HUES6 (cell line): Measurements from ENCODE around the gene NELFCD.

ENCODE experiments used
- H3K27ac ChIP-seq: 2 replicates; pipeline ENCODE4 v1.7.0; 2013; ENCODE audit warnings: low read depth, mild to moderate bottlenecking, low read length, inconsistent platforms
- H3K27me3 ChIP-seq: 2 replicates; pipeline ENCODE4 v1.6.1; 2013; ENCODE audit warnings: low read length; ENCODE audit not compliant: control insufficient read depth, insufficient read depth
- H3K36me3 ChIP-seq: 2 replicates; pipeline ENCODE4 v1.6.1; 2013; ENCODE audit warnings: low read length; ENCODE audit not compliant: control insufficient read depth, insufficient read depth
- H3K4me1 ChIP-seq: 2 replicates; pipeline ENCODE4 v1.6.1; 2013; ENCODE audit warnings: low read length; ENCODE audit not compliant: control insufficient read depth, insufficient read depth
- H3K4me3 ChIP-seq: 2 replicates; pipeline ENCODE4 v1.5.1; 2013; ENCODE audit warnings: low read depth, low read length
- H3K9ac ChIP-seq: one replicate; pipeline ENCODE4 v1.6.1; 2013; ENCODE audit warnings: mild to moderate bottlenecking, low read length
- H3K9me3 ChIP-seq: 2 replicates; pipeline ENCODE4 v1.6.1; 2013; ENCODE audit warnings: low read depth, low read length; ENCODE audit not compliant: control insufficient read depth, insufficient read depth

NELFCD gene

DNA sequence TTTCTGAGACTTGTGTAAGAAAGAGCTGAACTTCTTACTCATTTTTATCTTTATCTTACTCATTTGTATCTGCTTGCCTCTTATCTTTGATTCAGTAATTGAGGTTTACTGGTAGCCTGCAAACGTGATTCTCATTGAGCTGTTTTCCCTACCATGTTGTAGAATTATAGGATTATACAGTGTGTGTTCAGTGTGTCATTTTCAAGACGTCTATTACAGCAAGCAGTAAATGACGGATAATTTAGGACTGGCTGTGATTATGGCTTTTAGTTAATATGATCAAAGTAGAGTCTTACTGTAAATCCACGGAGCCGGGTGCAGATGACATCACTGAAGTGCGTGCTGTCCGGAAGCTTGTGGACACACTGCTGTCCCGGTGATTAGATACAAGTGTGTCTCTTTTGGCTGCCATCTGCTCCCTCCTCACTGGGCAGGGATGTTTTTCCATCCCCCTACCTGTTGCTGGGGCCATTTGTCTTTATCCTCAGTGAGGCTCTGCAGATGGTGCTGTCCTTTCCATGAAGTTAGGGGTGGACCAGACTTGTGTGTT, 6.0 kb downstream of the NELFCD start:
- H3K27me3 ChIP-seq, result no peaks in the 10 kb centered on the region
- peaks cover 17% of the 10 kb centered on the region; the same call in 1 of the 2 replicates for H3K4me1 ChIP-seq

DNA sequence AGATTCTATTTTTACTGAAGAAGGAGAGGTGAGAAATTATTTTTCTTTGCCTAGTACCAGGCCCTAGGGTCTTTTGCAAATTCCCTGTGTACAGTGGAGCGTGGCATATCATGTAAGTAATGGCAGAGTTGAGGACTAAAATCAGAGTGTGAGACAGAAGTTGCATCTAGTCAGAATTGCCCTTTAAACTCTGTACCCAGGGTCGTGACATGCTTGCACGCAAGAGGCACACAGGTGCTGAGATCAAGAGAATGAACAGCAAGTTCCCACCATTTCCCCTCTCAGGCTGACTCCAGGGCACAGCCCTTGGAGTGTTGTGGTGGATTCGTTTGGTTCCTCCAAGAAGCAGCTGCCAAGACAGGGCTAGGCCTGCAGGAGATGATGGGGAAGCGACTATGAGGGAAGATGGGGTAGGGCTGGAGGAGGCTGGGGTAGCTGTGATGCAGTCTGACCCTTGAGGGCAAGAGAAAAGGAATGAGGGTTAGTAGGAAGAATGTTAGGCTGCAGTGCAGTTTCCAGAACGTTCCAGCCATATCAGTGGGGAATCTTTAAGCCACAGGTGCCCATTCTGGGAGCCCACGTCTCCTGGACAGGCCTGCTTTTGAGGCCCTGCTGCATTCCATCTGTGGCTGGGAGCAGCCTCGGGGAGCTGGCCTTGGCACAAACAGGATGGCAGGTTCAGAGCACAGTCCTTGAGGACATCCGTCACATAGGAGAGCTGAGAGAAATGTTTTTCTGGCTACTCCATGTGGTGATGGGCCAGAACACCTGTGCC, 6.9 kb downstream of the NELFCD start:
- Histone ChIP-seq H3K9me3 (no peaks in the 10 kb centered on the region), H3K36me3 (peaks cover 71% of the 10 kb centered on the region)

More for the DNA sequence above, 6.0 kb downstream of the NELFCD start:
- no peak overlapping the region for H3K9ac ChIP-seq
- H3K36me3 ChIP-seq, result peaks cover 61% of the 10 kb centered on the region
- H3K27ac ChIP-seq, result no peak overlapping the region
- no peak overlapping the region for H3K4me3 ChIP-seq
- no peaks in the 10 kb centered on the region for H3K9me3 ChIP-seq

DNA sequence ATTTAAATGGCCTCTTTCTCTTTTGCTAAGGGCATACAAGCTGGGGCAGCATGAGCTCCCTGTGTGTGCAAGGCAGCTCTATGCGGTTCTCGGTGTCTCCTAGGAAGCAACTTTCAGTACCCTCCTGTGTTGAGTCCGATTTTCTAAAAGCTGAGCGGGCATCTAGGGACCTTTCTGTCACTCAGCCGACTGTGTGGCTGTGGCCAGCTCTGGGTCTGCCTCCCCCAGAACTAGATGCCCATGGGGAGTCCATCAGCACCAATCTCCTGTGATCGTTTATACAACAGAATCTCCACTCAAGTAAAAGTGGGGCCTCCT, 7.5 kb downstream of the NELFCD start:
- Histone ChIP-seq H3K27me3 (no peaks in the 10 kb centered on the region), H3K36me3 (peaks cover 76% of the 10 kb centered on the region), H3K27ac (no peak overlapping the region), H3K9me3 (no peaks in the 10 kb centered on the region), H3K9ac (no peak overlapping the region), H3K4me1 (peaks cover 12% of the 10 kb centered on the region; the same call in 1 of the 2 replicates), H3K4me3 (no peak overlapping the region)

More for the DNA sequence above, 6.9 kb downstream of the NELFCD start:
- H3K27me3 ChIP-seq, result no peaks in the 10 kb centered on the region
- no peak overlapping the region for H3K4me3 ChIP-seq
- peaks cover 12% of the 10 kb centered on the region; the same call in 1 of the 2 replicates for H3K4me1 ChIP-seq
- no peak overlapping the region for H3K9ac ChIP-seq
- H3K27ac ChIP-seq, result no peak overlapping the region

DNA sequence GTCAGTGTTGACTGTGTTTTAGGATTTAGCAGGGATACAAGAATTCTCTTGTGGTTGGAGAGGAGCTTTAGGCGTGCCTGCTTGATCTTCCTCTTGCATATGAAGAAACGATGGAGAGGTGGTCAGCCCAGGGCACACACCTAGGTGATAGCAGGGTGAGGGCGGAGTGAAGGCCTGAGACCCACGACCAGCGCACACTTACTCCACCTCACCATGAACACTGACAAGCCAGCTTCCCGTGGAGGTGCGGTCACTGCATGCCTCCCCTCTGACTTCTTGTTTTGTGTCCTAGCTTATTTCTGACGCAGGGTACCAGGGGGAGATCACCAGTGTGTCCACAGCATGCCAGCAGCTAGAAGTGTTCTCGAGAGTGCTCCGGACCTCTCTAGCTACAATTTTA, 8.1 kb downstream of the NELFCD start:
- Histone ChIP-seq H3K9ac (no peak overlapping the region), H3K4me1 (peaks cover 6% of the 10 kb centered on the region; the same call in 1 of the 2 replicates), H3K4me3 (no peak overlapping the region), H3K36me3 (peaks cover 83% of the 10 kb centered on the region), H3K27me3 (no peaks in the 10 kb centered on the region), H3K27ac (no peak overlapping the region), H3K9me3 (no peaks in the 10 kb centered on the region)

DNA sequence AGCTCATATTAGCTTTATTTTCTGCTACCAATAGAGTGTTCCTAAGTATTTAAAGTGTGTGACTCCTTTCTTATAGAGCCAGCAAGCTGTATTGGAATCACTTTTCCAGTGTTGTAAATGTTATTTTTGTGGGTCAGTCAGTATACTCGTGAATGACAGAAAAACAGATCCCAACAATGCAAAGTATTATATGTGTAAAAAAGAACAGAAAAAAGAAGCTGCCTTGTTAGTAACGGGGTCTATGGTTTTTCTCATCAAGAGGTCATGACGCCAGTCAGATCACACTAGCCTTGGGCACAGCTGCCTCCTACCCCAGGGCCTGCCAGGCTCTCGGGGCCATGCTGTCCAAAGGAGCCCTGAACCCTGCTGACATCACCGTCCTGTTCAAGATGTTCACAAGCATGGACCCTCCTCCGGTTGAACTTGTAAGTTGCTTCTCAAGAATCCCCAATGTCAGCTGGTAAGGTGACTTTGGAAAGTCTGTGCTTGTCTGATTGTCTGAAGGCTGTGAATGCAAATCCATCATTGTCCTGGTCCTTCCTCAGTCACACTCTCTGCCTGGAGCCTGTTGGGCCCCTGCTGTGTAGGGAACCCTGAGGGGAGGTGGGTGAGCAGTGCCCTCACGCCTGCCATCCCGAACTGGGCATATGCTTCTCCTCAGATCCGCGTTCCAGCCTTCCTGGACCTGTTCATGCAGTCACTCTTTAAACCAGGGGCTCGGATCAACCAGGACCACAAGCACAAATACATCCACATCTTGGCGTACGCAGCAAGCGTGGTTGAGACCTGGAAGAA, 9.8 kb downstream of the NELFCD start:
- H3K4me1 ChIP-seq, result no peaks in the 10 kb centered on the region
- H3K36me3 ChIP-seq, result peaks cover 96% of the 10 kb centered on the region
- no peak overlapping the region for H3K27ac ChIP-seq
- no peak overlapping the region for H3K4me3 ChIP-seq
- no peaks in the 10 kb centered on the region for H3K9me3 ChIP-seq
- H3K9ac ChIP-seq, result no peak overlapping the region
- H3K27me3 ChIP-seq, result no peaks in the 10 kb centered on the region

DNA sequence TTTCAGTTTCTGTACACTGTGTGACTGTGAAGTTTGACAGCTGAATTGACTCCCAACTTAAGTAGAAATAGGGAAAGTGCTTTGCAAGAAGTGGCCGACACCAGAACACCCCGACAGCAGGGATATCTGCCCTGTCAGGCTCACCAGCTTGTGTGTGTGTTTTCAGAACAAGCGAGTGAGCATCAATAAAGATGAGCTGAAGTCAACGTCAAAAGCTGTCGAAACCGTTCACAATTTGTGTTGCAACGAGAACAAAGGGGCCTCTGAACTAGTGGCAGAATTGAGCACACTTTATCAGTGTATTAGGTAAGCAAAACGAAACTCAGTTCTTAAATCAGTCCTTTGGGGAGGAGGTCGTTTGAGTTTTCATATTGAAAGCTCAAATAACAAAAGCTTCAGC, 10.7 kb downstream of the NELFCD start:
- Histone ChIP-seq H3K27me3 (no peaks in the 10 kb centered on the region), H3K36me3 (peaks cover 98% of the 10 kb centered on the region), H3K9ac (no peak overlapping the region), H3K27ac (no peak overlapping the region), H3K4me3 (no peak overlapping the region), H3K9me3 (no peaks in the 10 kb centered on the region), H3K4me1 (no peaks in the 10 kb centered on the region)

DNA sequence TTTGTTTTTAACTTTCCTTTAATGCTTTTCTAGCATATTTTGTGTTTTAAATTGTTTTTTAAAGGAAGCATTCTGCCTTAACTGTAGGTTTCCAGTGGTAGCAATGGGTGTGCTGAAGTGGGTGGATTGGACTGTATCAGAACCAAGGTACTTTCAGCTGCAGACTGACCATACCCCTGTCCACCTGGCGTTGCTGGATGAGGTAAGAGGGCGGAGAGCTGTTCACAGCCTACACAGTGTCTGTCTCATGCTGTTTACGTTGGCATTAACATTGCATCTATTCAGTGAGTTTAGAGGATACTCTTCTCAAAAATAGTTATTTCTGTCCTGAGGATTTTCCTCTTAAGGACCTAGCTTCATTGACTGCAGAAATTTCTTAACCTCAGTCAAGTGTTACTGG, 11.9 kb downstream of the NELFCD start:
- Histone ChIP-seq H3K9ac (no peak overlapping the region), H3K36me3 (peaks cover 95% of the 10 kb centered on the region), H3K9me3 (no peaks in the 10 kb centered on the region), H3K4me3 (no peak overlapping the region), H3K27ac (no peak overlapping the region), H3K4me1 (no peaks in the 10 kb centered on the region), H3K27me3 (no peaks in the 10 kb centered on the region)

DNA sequence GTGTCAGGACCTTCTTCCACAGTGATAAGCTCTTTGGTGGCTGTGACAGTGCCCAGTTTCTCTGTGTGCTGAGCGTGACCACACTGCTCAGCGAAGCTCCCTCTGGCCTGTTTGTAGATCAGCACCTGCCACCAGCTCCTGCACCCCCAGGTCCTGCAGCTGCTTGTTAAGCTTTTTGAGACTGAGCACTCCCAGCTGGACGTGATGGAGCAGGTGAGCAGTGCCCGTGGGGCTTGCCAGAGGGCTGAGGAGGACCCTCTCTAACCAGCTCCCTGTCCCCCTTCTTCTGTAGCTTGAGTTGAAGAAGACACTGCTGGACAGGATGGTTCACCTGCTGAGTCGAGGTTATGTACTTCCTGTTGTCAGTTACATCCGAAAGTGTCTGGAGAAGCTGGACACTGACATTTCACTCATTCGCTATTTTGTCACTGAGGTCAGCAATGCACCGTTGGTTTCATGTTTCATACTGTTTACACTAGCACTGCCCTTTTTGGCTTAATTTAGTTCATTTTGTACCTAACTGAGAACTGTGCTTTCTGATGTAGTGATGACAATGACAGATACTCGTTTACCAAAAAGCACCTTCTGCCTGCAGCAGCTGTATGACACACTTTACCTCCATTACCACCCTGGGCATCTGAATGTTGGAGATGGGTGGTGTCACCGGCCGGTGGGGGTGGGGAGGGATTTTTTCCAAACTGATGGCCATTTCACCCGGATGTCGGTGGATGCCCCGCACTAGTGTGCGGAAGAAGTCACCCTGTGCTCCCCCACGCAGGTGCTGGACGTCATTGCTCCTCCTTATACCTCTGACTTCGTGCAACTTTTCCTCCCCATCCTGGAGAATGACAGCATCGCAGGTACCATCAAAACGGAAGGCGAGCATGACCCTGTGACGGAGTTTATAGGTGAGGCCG, 12.5 kb downstream of the NELFCD start:
- Histone ChIP-seq H3K36me3 (peaks cover 88% of the 10 kb centered on the region), H3K9ac (no peak overlapping the region), H3K27me3 (no peaks in the 10 kb centered on the region), H3K27ac (no peak overlapping the region), H3K4me1 (no peaks in the 10 kb centered on the region), H3K4me3 (no peak overlapping the region), H3K9me3 (no peaks in the 10 kb centered on the region)

DNA sequence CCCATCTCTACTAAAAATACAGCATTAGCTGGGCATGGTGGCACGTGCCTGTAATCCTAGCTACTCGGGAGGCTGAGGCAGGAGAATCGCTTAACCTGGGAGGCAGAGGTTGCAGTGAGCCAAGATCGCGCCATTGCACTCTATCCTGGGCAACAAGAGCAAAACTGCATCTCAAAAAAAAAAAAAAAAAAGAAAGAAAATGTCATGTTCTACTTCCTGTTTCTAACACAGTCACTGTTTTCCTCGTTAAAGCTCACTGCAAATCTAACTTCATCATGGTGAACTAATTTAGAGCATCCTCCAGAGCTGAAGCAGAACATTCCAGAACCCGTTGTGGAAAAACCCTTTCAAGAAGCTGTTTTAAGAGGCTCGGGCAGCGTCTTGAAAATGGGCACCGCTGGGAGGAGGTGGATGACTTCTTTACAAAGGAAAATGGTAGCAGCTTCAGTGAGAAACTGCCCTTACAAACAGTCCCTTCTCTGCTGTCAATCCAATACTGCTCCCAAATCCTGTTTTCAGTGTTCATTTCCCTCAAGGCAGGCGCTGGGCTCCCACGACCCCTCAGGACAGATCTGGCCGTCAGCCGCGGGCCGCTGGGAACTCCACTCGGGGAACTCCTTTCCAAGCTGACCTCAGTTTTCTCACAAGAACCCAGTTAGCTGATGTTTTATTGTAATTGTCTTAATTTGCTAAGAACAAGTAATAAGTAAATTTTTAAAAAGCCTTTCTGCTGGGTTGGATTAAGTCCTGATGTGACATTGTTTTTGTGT, 13.5 kb downstream of the NELFCD start:
- Histone ChIP-seq H3K9ac (no peak overlapping the region), H3K27me3 (no peaks in the 10 kb centered on the region), H3K27ac (no peak overlapping the region), H3K4me3 (no peak overlapping the region), H3K36me3 (peaks cover 82% of the 10 kb centered on the region), H3K9me3 (no peaks in the 10 kb centered on the region), H3K4me1 (no peaks in the 10 kb centered on the region)
